Measurements from ENCODE around the gene TMBIM4. TPM values are rescaled to one million over a fixed set of nuclear protein-coding genes. Genes with fewer than 3 reads are reported as not detected.
A peak's percentile ranks its signal among the peaks of the same experiment; 100 is the strongest.

The TMBIM4 gene
- total RNA-seq, 1 experiment from 2014 or later: 199 TPM

DNA sequence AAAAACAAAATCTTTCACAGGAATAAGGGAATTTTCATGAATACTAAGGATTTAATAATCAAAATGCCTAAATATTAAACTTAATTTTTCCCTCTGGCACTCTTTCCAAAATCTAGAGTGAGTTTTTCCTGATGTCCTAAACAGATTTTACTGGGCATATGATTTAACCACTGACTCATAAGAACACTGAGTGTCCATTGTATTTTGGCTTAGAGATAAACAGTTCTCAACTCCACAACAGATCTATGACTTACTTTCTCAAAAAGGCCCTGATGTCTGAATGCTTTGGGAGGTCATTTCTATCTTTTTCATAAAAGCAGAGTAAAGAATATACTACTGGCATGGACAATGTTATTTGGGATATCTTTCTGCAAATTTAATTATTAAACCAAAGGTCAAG lies 15.0 kb downstream of the TMBIM4 start:
- DNase-seq (ENCODE audit: low read depth, low spot score): peak; percentile 74
- in situ Hi-C loops (cut with HindIII; ENCODE audit: low pct_unique_long_range_greater_than_20kb, low sequenced_read_pairs): no loop called here

DNA sequence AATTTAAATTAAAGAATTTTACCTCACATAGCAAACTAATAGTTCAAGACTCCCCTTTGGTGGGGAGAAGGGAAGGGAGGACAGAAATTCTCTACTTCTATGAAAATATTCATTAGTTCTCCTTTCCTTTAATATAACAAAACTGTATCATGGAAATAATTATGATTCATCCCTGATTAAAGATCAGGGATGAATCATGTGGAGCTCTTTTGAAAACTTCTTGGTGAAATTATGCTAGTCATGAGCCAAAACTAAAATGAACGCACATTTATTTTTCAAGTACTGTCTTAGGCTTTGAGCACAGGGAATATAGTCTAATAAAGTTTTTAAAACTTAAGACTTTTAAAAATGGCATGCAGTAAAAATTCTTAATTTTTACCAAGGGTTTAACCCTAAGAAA lies 17.1 kb downstream of the TMBIM4 start:
- in situ Hi-C loops (cut with HindIII; ENCODE audit: low pct_unique_long_range_greater_than_20kb, low sequenced_read_pairs): no loop called here
- no peak for DNase-seq (ENCODE audit: low read depth, low spot score)

- DNase-seq (ENCODE audit: low read depth, low spot score): no peak
- in situ Hi-C loops (cut with HindIII; ENCODE audit: low pct_unique_long_range_greater_than_20kb, low sequenced_read_pairs): no loop called here
Measured at GRCh38 chr12:66149702-66150398, 19.9 kb downstream of the TMBIM4 start.

DNA sequence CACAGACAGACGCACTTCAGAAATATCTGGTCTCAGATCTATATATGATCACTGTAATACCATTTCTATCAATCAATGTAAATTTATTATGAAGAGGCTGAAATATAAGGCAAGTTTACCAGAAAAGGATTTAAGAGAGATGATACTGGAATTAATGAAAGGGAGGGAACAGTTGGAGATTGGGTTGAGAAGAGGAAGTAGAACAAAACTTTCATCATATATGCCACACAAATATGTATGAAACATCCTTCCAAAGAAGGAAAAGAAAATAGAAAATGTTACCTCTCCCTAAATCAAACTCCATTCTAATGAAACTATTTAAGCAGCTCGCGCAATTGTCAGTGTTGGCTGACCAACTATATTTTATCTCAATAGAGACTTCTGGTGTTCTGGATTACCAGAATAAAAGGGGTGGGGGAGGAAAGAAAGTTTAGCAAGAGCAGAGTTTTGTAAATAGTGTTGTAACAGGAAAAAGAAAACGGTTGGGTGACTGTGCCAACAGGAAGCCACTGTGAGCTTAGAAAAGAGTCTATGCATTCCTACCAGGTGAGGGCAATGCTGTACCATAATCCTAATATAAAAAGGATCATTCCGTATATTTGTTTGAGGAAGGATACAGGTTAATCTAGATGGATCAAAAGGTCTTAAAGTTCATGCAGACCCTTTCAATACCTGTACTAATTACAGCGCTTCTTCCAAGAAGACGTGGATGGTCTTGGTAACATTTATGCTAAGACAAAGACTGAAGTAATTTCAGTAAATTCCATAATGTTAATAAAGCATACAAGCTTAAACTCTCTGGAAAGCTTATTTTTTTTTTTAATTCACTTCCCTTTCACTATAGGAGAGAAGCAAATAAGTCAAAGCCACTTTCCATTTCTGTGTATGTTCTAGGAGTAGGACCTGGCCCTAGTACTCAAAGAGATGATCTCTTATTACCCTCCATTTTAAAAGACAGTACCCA lies 24.7 kb downstream of the TMBIM4 start:
- peak; percentile 70 for DNase-seq (ENCODE audit: low read depth, low spot score)

DNA sequence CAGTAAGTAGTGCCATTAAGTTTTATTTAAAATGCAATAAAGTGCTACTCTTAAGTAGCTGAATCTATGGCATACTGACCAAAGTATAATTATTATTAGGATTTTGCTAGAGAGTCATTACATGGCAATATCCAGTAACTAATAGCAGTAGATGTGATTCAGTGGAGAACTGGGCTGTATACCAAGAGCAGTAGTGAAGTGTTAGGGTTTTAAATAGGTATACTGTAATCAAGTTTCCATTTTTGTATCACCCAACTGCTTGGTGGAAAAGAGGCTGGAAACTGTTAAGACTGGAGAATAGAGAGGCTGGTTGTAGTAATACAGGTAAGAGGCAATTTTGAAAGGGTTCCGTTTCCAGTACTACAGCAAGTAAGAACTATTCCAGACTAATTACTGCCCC lies 25.9 kb downstream of the TMBIM4 start:
- in situ Hi-C loops (cut with HindIII; ENCODE audit: low pct_unique_long_range_greater_than_20kb, low sequenced_read_pairs): no loop called here
- no peak for DNase-seq (ENCODE audit: low read depth, low spot score)

More for the DNA sequence above, 24.7 kb downstream of the TMBIM4 start:
- in situ Hi-C loops (cut with HindIII; ENCODE audit: low pct_unique_long_range_greater_than_20kb, low sequenced_read_pairs): no loop called here

GRCh38 chr12:66142826-66143225 lies 27.0 kb downstream of the TMBIM4 start:
- DNase-seq (ENCODE audit: low read depth, low spot score): no peak
- in situ Hi-C loops (cut with HindIII; ENCODE audit: low pct_unique_long_range_greater_than_20kb, low sequenced_read_pairs): no loop called here

DNA sequence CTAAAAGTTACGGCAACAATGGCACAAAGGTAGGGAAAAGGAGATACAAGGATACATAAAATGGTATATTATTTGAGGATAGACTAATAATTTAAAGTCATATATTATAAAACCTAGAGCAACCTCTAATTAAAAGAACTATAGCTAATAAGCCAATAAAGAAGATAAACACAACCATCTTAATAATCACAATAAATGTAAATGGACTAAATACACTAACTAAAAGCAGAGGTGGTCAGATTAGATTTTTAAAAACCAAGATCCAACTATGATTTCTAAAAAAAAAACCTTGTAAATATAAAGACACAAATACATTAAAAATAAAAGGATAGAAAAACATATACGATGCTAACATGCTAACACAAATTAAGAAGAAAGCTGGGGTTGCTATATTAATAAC lies 28.5 kb downstream of the TMBIM4 start:
- in situ Hi-C loops (cut with HindIII; ENCODE audit: low pct_unique_long_range_greater_than_20kb, low sequenced_read_pairs): no loop called here

GRCh38 chr12:66140731-66141130 lies 29.1 kb downstream of the TMBIM4 start:
- peak; percentile 27 for DNase-seq (ENCODE audit: low read depth, low spot score)
- in situ Hi-C loops (cut with HindIII; ENCODE audit: low pct_unique_long_range_greater_than_20kb, low sequenced_read_pairs): no loop called here

More for the DNA sequence above, 28.5 kb downstream of the TMBIM4 start:
- DNase-seq (ENCODE audit: low read depth, low spot score): no peak

- no peak for DNase-seq (ENCODE audit: low read depth, low spot score)
- in situ Hi-C loops (cut with HindIII; ENCODE audit: low pct_unique_long_range_greater_than_20kb, low sequenced_read_pairs): no loop called here
Measured at GRCh38 chr12:66139328-66139727, 30.5 kb downstream of the TMBIM4 start.

GRCh38 chr12:66137937-66138336 lies 31.9 kb downstream of the TMBIM4 start:
- DNase-seq (ENCODE audit: low read depth, low spot score): no peak
- in situ Hi-C loops (cut with HindIII; ENCODE audit: low pct_unique_long_range_greater_than_20kb, low sequenced_read_pairs): no loop called here

DNA sequence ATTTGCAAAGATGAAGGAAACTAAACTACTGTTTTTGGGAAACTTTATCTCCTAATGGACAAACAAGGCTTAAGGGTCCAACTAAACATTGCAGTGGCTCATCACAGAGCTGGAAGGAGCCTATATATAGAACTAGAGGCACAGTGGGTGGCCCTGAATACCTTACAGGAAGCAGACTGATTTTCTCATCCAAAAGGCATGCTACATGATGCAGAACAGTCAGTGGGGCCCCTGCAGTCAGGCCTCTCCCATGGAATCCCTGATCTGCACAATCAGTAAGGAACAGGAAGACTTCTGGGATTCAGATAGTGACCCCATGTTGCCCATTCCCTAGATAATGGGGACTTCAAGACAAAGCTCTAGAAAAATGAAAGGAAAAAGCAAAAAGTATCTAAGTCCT lies 37.4 kb downstream of the TMBIM4 start:
- in situ Hi-C loops (cut with HindIII; ENCODE audit: low pct_unique_long_range_greater_than_20kb, low sequenced_read_pairs): no loop called here
- no peak for DNase-seq (ENCODE audit: low read depth, low spot score)

- in situ Hi-C loops (cut with HindIII; ENCODE audit: low pct_unique_long_range_greater_than_20kb, low sequenced_read_pairs): no loop called here
- DNase-seq (ENCODE audit: low read depth, low spot score): no peak
Measured at GRCh38 chr12:66131067-66131688, 38.6 kb downstream of the TMBIM4 start.

- in situ Hi-C loops (cut with HindIII; ENCODE audit: low pct_unique_long_range_greater_than_20kb, low sequenced_read_pairs): no loop called here
- peak; percentile 91 for DNase-seq (ENCODE audit: low read depth, low spot score)
Measured at GRCh38 chr12:66130267-66131066, 39.3 kb downstream of the TMBIM4 start, which contains the start of gene LLPH. Gene LLPH, minus strand, starts transcription at chr12:66130750. Its CDS starts 1,644 bp downstream, at chr12:66129106.

- in situ Hi-C loops (cut with HindIII; ENCODE audit: low pct_unique_long_range_greater_than_20kb, low sequenced_read_pairs): no loop called here
- DNase-seq (ENCODE audit: low read depth, low spot score): peak; percentile 20
Measured at GRCh38 chr12:66129934-66130266, 39.9 kb downstream of the TMBIM4 start.

- in situ Hi-C loops (cut with HindIII; ENCODE audit: low pct_unique_long_range_greater_than_20kb, low sequenced_read_pairs): no loop called here
- no peak for DNase-seq (ENCODE audit: low read depth, low spot score)
Measured at GRCh38 chr12:66127650-66128049, 42.1 kb downstream of the TMBIM4 start.

DNA sequence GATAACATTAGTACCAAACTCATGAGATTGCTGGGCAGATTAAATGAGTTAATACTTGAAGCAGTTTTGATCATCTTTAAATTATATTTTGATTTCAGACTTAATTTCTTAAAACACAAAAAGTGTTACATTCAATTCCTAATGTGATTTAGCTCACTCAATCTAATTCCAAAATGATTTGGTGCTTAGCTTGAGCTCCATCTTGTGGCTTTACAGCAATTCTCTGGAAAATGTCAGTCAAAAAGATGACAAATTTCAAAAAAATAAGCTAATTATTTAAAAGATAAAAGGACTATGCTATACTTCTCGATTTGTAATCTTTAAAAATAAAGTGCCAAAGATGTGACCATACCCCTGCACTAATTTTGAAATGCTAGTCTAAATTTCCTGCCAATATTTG lies 49.3 kb downstream of the TMBIM4 start:
- in situ Hi-C loops (cut with HindIII; ENCODE audit: low pct_unique_long_range_greater_than_20kb, low sequenced_read_pairs): no loop called here
- no peak for DNase-seq (ENCODE audit: low read depth, low spot score)

- in situ Hi-C loops (cut with HindIII; ENCODE audit: low pct_unique_long_range_greater_than_20kb, low sequenced_read_pairs): no loop called here
- no peak for DNase-seq (ENCODE audit: low read depth, low spot score)
Measured at GRCh38 chr12:66119870-66120241, 49.9 kb downstream of the TMBIM4 start.
